KBM-7 (cell line): Measurements from ENCODE around the gene LENG8.

ENCODE experiments used
- DNase-seq: peaks from one replicate; pipeline ENCODE4 v3.0.0-alpha.2; 2015
- in situ Hi-C: fragments of 300-500 bp; cut with MboI; formaldehyde crosslinking; loops from 2 replicates; pipeline ENCODE4 v1.14.3; 2020; ENCODE audit warnings: low sequenced_read_pairs, low pct_unique_long_range_greater_than_20kb, mixed read lengths

Gene LENG8

GRCh38 chr19:54448774-54449700 lies at the start of gene LENG8:
LENG8 (plus strand) TSS chr19:54449199; CDS start chr19:54451345, 2,146 bp downstream.
- in situ Hi-C loops = no loop called here
- peak; percentile 99 for DNase-seq

GRCh38 chr19:54400913-54401312 lies 48.1 kb upstream of the LENG8 start:
- DNase-seq = no peak
- in situ Hi-C loops = no loop called here

GRCh38 chr19:54403054-54403453 lies 45.9 kb upstream of the LENG8 start:
- DNase-seq = no peak
- in situ Hi-C loops = no loop called here

- DNase-seq = no peak
- in situ Hi-C loops = no loop called here
Measured at GRCh38 chr19:54405628-54406027, 43.4 kb upstream of the LENG8 start.

GRCh38 chr19:54407780-54408179 lies 41.2 kb upstream of the LENG8 start:
- in situ Hi-C loops = no loop called here
- DNase-seq = no peak

- DNase-seq = no peak
- in situ Hi-C loops = no loop called here
Measured at GRCh38 chr19:54408456-54409026, 40.5 kb upstream of the LENG8 start.

GRCh38 chr19:54411033-54411432 lies 38.0 kb upstream of the LENG8 start:
- in situ Hi-C loops = no loop called here
- DNase-seq = no peak

GRCh38 chr19:54412877-54413276 lies 36.1 kb upstream of the LENG8 start:
- no peak for DNase-seq
- in situ Hi-C loops = no loop called here

- in situ Hi-C loops = no loop called here
- no peak for DNase-seq
Measured at GRCh38 chr19:54414156-54414555, 34.8 kb upstream of the LENG8 start.

- DNase-seq = no peak
- in situ Hi-C loops = no loop called here
Measured at GRCh38 chr19:54415208-54415900, 33.6 kb upstream of the LENG8 start, which contains the start of gene TTYH1. TTYH1 (plus strand) TSS chr19:54415464; CDS start chr19:54415553, 89 bp downstream.

- DNase-seq = no peak
- in situ Hi-C loops = no loop called here
Measured at GRCh38 chr19:54415901-54416673, 32.9 kb upstream of the LENG8 start.

- DNase-seq = no peak
- in situ Hi-C loops = no loop called here
Measured at GRCh38 chr19:54416695-54417491, 32.1 kb upstream of the LENG8 start.

- in situ Hi-C loops = no loop called here
- DNase-seq = peak; percentile 86
Measured at GRCh38 chr19:54418030-54418929, 30.7 kb upstream of the LENG8 start.

- in situ Hi-C loops = no loop called here
- no peak for DNase-seq
Measured at GRCh38 chr19:54418930-54419800, 29.8 kb upstream of the LENG8 start.

GRCh38 chr19:54420068-54420382 lies 29.0 kb upstream of the LENG8 start:
- in situ Hi-C loops = no loop called here

GRCh38 chr19:54420383-54421168 lies 28.4 kb upstream of the LENG8 start:
- in situ Hi-C loops = no loop called here
- DNase-seq = no peak

More at GRCh38 chr19:54420068-54420382, 29.0 kb upstream of the LENG8 start:
- DNase-seq = no peak
